Measurements from ENCODE around the gene PRPSAP2.

DNA sequence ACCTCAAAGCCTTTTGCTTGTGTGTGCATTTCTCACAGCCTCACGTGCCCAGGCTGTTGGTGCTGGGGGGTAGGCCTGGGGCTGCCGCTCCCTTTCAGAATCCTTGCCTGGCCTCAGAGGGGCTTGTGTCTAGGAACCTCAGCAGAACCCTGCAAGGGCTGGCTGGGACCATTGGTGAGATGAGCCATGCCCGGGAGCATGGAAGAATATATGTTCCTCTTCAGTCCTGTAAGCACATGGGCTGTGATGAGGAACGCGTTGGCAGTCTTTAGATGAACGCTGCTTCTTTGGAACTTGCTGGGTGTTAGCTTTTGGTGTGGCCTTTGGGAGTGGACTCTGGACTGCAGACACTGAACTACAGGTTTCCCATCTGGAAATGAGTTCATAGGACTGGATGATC lies 62.0 kb downstream of the PRPSAP2 start:
- no peak for TF ChIP-seq POLR2A (IDR thresholded peaks at IDR 0.05)
- TF ChIP-seq, protein P1, sequence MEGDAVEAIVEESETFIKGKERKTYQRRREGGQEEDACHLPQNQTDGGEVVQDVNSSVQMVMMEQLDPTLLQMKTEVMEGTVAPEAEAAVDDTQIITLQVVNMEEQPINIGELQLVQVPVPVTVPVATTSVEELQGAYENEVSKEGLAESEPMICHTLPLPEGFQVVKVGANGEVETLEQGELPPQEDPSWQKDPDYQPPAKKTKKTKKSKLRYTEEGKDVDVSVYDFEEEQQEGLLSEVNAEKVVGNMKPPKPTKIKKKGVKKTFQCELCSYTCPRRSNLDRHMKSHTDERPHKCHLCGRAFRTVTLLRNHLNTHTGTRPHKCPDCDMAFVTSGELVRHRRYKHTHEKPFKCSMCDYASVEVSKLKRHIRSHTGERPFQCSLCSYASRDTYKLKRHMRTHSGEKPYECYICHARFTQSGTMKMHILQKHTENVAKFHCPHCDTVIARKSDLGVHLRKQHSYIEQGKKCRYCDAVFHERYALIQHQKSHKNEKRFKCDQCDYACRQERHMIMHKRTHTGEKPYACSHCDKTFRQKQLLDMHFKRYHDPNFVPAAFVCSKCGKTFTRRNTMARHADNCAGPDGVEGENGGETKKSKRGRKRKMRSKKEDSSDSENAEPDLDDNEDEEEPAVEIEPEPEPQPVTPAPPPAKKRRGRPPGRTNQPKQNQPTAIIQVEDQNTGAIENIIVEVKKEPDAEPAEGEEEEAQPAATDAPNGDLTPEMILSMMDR (IDR thresholded peaks at IDR 0.05 in 8 of 11, conservative IDR thresholded peaks at IDR 0.05 in 3 of 11), result no peak
- TF ChIP-seq POLR2AphosphoS5 (IDR thresholded peaks at IDR 0.05), result no peak

Measured in spleen (tissue), 7 donors.